ENCODE measurements around the gene NCKAP5.

Gene NCKAP5

GRCh38 chr2:132780651-132781050 lies 787.6 kb downstream of the NCKAP5 start:
- DNase-seq: no peak

- DNase-seq: no peak
These were observed 789.0 kb downstream of the NCKAP5 start for GRCh38 chr2:132779206-132779721.

GRCh38 chr2:132776287-132776686 lies 792.0 kb downstream of the NCKAP5 start:
- DNase-seq: no peak

- no peak for DNase-seq
These were observed 794.1 kb downstream of the NCKAP5 start for GRCh38 chr2:132774189-132774588.

DNA sequence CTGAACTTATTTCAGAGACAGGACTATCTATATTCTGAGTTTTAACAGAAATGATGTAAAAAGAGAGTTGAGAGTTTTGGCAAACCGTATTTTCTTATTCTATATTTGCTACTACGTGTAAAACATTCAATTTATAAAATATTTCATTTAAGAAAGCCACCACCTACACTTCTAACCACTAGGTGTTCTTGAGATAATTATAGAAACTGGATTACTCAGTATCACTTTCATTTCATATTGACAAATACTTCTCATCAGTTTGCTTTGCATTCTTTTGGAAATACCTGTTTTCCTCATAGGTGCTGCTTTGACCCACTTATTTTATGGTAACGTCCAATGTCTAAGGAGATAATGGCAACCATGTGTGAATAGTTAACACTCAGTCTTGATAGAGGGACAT lies 794.9 kb downstream of the NCKAP5 start:
- DNase-seq: no peak

GRCh38 chr2:132772340-132772739 lies 795.9 kb downstream of the NCKAP5 start:
- no peak for DNase-seq

DNA sequence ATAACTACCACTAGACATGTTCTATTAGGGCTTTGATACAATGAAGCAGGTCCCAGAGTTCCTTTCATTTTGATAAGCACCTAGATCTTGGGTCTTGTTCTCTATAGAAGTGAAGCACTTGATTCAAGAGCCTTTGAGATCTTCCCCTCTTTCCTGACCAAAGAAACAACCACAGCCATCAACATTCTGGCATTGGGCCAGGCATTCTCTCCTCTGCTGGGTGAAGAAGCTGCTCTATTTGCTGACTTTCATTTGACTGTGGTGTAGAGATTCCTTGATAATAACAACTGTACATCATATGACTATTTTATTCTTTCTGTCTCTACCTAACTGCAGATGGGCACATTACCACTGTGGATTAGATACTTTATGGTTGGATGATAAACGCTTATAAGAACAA lies 801.7 kb downstream of the NCKAP5 start:
- no peak for DNase-seq

GRCh38 chr2:132761437-132761836 lies 806.8 kb downstream of the NCKAP5 start:
- no peak for DNase-seq

GRCh38 chr2:132760971-132761370 lies 807.3 kb downstream of the NCKAP5 start:
- no peak for DNase-seq

GRCh38 chr2:132760405-132760804 lies 807.9 kb downstream of the NCKAP5 start:
- no peak for DNase-seq

GRCh38 chr2:132758995-132759394 lies 809.3 kb downstream of the NCKAP5 start:
- DNase-seq: no peak

DNA sequence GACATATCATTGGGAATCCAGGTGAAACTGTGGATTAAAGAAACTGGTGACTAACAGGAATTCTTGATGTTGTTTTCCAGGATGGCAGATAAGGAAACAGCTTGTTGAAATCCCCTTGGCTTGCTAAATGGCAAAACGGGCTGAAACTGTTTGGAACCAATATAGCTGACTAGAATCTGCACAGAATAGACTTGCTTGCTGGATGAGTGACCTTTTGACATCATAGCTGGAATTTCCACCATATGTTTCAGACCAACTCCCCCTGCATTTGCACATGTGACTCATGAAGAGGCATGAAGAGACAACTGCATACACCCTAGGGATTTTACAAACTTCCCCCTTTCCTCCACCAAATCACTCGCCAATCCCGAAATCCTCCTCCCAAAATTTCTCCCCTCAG lies 810.6 kb downstream of the NCKAP5 start:
- DNase-seq: no peak

- DNase-seq: no peak
These were observed 811.2 kb downstream of the NCKAP5 start for GRCh38 chr2:132757002-132757589.

GRCh38 chr2:132754867-132755472 lies 813.3 kb downstream of the NCKAP5 start:
- no peak for DNase-seq

DNA sequence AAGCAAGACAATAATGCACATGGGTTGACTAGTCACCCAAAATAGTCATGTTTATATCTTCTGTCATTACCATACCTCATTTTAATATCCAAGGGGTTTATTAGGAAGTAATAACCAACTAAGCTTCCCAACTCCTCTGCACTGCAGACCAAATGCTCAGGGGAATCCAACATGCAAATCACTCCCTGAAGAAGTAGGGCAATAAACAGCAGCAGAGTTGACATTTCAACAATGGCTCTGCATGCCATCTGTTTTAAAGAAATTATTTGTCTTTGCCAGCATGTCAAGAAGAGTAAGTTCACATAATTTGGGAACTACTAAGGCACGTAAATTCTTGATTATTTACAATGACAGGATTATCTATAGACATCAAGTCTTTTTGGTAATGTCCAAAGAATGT lies 813.9 kb downstream of the NCKAP5 start:
- no peak for DNase-seq

GRCh38 chr2:132752421-132753206 lies 815.6 kb downstream of the NCKAP5 start:
- no peak for DNase-seq

DNA sequence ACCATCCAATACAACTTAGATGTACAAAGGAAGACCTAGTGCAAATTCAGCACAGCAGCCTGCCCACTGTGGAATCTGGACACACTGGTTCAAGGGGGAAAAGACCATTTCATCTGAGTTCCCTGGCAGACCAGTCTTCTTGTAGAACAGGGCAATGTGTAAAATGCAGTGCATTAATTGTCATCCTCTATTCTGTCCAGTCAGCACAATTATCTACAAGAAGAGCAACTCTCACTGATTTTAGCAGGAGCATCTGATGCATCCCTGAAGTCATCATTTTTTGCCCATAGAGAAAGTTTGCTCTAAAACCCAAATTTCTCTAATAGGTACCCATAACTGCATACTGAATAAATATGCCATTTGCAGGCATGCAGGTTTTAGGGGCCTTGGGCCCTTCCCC lies 816.4 kb downstream of the NCKAP5 start:
- no peak for DNase-seq

DNA sequence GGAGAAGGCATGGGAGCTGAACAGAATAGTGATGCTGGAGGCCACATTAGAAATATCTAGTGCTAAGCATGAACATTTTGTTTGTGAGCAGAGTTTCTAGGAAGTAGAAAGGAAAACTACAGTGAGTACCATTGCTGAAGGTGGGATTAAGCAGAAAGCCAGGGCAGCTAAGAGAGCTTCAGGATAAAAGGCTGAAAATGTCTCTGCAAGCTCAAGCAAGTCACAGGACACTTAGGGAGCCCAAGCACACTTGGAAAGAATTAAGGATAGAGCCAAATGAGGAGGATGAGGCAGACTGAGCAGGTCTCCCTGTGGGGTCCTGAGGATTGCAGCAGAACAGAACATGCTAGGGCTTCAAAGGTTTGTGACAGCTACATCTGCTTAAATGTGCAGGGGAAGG lies 817.7 kb downstream of the NCKAP5 start:
- DNase-seq: no peak

DNA sequence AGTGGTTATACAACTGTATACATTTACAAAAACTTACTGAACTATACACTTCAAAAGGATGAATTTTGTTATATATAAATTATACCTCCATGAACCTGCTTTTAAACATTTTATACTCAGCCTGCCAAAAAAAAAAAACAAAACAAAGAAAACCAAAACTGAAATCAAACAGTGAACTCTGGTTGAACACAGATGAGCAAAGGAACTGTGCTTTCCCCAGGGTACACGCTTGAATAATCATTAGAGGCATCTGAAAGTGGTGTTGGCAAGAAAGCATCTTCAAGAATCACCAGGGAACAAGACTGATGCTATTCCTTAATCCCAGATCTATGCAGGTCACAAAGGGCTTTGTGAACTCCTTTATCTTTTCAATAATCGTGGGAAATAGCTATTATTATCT lies 821.2 kb downstream of the NCKAP5 start:
- DNase-seq: no peak

GRCh38 chr2:132741754-132742153 lies 826.5 kb downstream of the NCKAP5 start:
- no peak for DNase-seq

- no peak for DNase-seq
These were observed 828.1 kb downstream of the NCKAP5 start for GRCh38 chr2:132740081-132740720.

GRCh38 chr2:132738223-132738622 lies 830.0 kb downstream of the NCKAP5 start:
- DNase-seq: no peak

GRCh38 chr2:132736059-132736458 lies 832.2 kb downstream of the NCKAP5 start:
- no peak for DNase-seq

GRCh38 chr2:132734961-132735360 lies 833.3 kb downstream of the NCKAP5 start:
- no peak for DNase-seq
